ENCODE measurements around the gene SARS2. TPM values are rescaled to one million over a fixed set of nuclear protein-coding genes. Genes with fewer than 3 reads are reported as not detected.
A peak's percentile ranks its signal among the peaks of the same experiment; 100 is the strongest.

Gene SARS2, protein sequence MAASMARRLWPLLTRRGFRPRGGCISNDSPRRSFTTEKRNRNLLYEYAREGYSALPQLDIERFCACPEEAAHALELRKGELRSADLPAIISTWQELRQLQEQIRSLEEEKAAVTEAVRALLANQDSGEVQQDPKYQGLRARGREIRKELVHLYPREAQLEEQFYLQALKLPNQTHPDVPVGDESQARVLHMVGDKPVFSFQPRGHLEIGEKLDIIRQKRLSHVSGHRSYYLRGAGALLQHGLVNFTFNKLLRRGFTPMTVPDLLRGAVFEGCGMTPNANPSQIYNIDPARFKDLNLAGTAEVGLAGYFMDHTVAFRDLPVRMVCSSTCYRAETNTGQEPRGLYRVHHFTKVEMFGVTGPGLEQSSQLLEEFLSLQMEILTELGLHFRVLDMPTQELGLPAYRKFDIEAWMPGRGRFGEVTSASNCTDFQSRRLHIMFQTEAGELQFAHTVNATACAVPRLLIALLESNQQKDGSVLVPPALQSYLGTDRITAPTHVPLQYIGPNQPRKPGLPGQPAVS
- 10 to 100 TPM; 53.2 to 60.2 TPM for total RNA-seq
- polyA plus RNA-seq (2013, experiment 1 of 2) = 56.0 TPM
- polyA plus RNA-seq (2013, experiment 2 of 2) = 44.1 TPM
- long read RNA-seq, experiment 1, partial matches to known transcripts = 5 of 16 reads
- long read RNA-seq, experiment 1, other reads (novel, unspliced or antisense) = 10 of 16 reads
- long read RNA-seq, experiment 2, transcript SARS2-201 (16 exons, 2,057 nt) = major isoform, 46 of 82 reads
- long read RNA-seq, experiment 2, partial matches to known transcripts = 9 of 82 reads
- long read RNA-seq, experiment 2, other reads (novel, unspliced or antisense) = 27 of 82 reads
- long read RNA-seq, experiment 3, transcript SARS2-201 (16 exons, 2,057 nt) = major isoform, 196 of 265 reads
- long read RNA-seq, experiment 3, partial matches to known transcripts = 8 of 265 reads
- long read RNA-seq, experiment 3, other reads (novel, unspliced or antisense) = 59 of 265 reads
- long read RNA-seq, experiment 4, transcript SARS2-201 (16 exons, 2,057 nt) = major isoform, 11 of 16 reads
- long read RNA-seq, experiment 4, partial matches to known transcripts = 1 of 16 reads
- long read RNA-seq, experiment 4, other reads (novel, unspliced or antisense) = 4 of 16 reads

DNA sequence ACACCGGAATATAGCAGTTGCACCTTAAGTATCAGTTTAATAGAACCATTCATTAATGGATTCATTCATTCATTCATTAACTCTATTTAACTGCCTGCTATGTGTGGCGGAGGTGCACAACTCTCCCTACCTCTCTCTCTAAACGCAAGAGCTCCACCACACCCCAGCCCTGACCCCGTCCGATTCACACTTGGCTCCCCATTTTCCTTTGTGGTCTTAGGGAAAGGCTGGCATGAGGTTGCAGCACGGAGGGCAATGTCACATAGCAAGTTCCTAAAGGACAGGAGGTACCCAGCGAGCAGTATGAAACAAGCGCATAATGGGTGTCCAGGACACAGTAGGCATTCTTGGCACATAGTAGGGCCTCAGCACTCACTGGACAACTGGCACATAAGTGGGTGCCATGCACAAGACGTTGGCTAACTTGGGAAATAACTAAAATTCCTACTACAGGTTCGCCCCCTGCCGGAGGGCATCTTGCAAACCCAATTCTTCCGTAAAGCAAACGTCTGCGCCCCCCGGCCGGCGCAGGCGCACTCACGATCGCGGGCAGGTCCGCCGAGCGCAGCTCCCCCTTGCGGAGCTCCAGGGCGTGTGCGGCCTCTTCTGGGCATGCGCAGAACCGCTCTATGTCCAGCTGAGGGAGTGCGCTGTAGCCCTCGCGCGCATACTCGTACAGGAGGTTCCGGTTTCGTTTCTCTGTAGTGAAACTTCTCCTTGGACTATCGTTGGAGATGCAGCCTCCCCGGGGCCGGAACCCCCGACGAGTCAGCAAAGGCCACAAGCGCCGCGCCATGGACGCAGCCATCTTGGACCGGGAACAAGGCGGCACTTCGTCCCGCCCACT, at the start of gene SARS2:
SARS2 (minus strand) TSS at position 835 of the 847 bp plus-strand sequence; CDS start at position 808, 27 bp downstream.
- peak within 1 kb of the TSS; percentile 97 for H3K4me3 Mint-ChIP-seq
- peaks cover 47% of the 10 kb centered on the region for H3K36me3 Mint-ChIP-seq (ENCODE audit: low read depth)
- peaks cover 39% of the 10 kb centered on the region for H3K36me3 ChIP-seq (ENCODE audit: control insufficient read depth, insufficient read depth, low read length)
- H3K9me3 ChIP-seq (ENCODE audit: control insufficient read depth, low read length) = peaks cover 29% of the 10 kb centered on the region
- 4 to 8% methylated on average over 28 to 49 of the region's 49 CpGs for WGBS, 2 experiments (ENCODE audit: insufficient coverage in 1 of 2, insufficient read length in 1 of 2)
- H3K27me3 Mint-ChIP-seq (ENCODE audit: insufficient read depth) = peaks cover 3% of the 10 kb centered on the region
- peak within 1 kb of the TSS; percentile 92 for H3K27ac ChIP-seq (ENCODE audit: low read depth, low read length)
- peaks cover 9% of the 10 kb centered on the region for H3K4me1 Mint-ChIP-seq
- TF ChIP-seq CTCF (conservative IDR thresholded peaks at IDR 0.05) = peak; percentile 100
- peak within 1 kb of the TSS; percentile 100 for H3K4me3 ChIP-seq (ENCODE audit: low read length)
- H3K4me1 ChIP-seq (ENCODE audit: control insufficient read depth, insufficient read depth, low read length) = no peaks in the 10 kb centered on the region
- DNase-seq = peak; percentile 97
- H3K27ac Mint-ChIP-seq = peak within 1 kb of the TSS; percentile 99
- peak within 1 kb of the TSS; percentile 93 for H3K9ac ChIP-seq (ENCODE audit: extremely low read depth, low read length, poor library complexity, severe bottlenecking)
- no peaks in the 10 kb centered on the region for H3K27me3 ChIP-seq (ENCODE audit: control insufficient read depth, insufficient read depth, low read length, poor library complexity, severe bottlenecking)
- H3K9me3 Mint-ChIP-seq = peaks cover 26% of the 10 kb centered on the region

GRCh38 chr19:38979812-38980211, 49.2 kb upstream of the SARS2 start:
- H3K36me3 ChIP-seq (ENCODE audit: control insufficient read depth, insufficient read depth, low read length) = no peaks in the 10 kb centered on the region
- H3K9ac ChIP-seq (ENCODE audit: extremely low read depth, low read length, poor library complexity, severe bottlenecking) = no peak overlapping the region
- H3K9me3 Mint-ChIP-seq = peaks cover 17% of the 10 kb centered on the region
- peaks cover 15% of the 10 kb centered on the region for H3K9me3 ChIP-seq (ENCODE audit: control insufficient read depth, low read length)
- H3K27ac ChIP-seq (ENCODE audit: low read depth, low read length) = no peak overlapping the region
- TF ChIP-seq CTCF (conservative IDR thresholded peaks at IDR 0.05) = no peak
- H3K27ac Mint-ChIP-seq = no peak overlapping the region
- H3K4me3 ChIP-seq (ENCODE audit: low read length) = no peak overlapping the region
- H3K27me3 ChIP-seq (ENCODE audit: control insufficient read depth, insufficient read depth, low read length, poor library complexity, severe bottlenecking) = no peaks in the 10 kb centered on the region
- WGBS, 2 experiments (ENCODE audit: insufficient coverage in 1 of 2, insufficient read length in 1 of 2) = 84 to 90% methylated on average over 1 to 5 of the region's 5 CpGs
- H3K27me3 Mint-ChIP-seq (ENCODE audit: insufficient read depth) = peaks cover 2% of the 10 kb centered on the region
- H3K4me1 Mint-ChIP-seq = peaks cover 11% of the 10 kb centered on the region
- H3K4me3 Mint-ChIP-seq = no peak overlapping the region
- H3K36me3 Mint-ChIP-seq (ENCODE audit: low read depth) = no peaks in the 10 kb centered on the region
- H3K4me1 ChIP-seq (ENCODE audit: control insufficient read depth, insufficient read depth, low read length) = no peaks in the 10 kb centered on the region
- DNase-seq = no peak
